ENCODE data around the gene GCGR.
A peak's percentile ranks its signal among the peaks of the same experiment; 100 is the strongest.
"Not testable (repeated sequence)": the region's sequence is repeated elsewhere in the genome, so short reads cannot be mapped to it uniquely, and the experiment has no call there.

GCGR gene

GRCh38 chr17:81832608-81833159 lies 28.7 kb downstream of the GCGR start:
- no peak for DNase-seq (ENCODE audit: low read depth)

- peak; percentile 94 for DNase-seq (ENCODE audit: low read depth)
These were observed 29.4 kb downstream of the GCGR start, which contains the start of gene MCRIP1 for GRCh38 chr17:81833160-81833920. MCRIP1 (minus strand) TSS chr17:81833291; CDS start chr17:81824506, 8,785 bp downstream.

GRCh38 chr17:81833921-81834830 lies 30.2 kb downstream of the GCGR start:
- DNase-seq (ENCODE audit: low read depth) = no peak

- DNase-seq (ENCODE audit: low read depth) = no peak
These were observed 30.9 kb downstream of the GCGR start, which contains the start of gene PPP1R27 for GRCh38 chr17:81834831-81835267. PPP1R27 (minus strand) TSS chr17:81835050; CDS start chr17:81834953, 97 bp downstream.

GRCh38 chr17:81837641-81838040 lies 33.7 kb downstream of the GCGR start:
- no peak for DNase-seq (ENCODE audit: low read depth)

GRCh38 chr17:81838753-81839255 lies 34.9 kb downstream of the GCGR start:
- DNase-seq (ENCODE audit: low read depth) = no peak

- DNase-seq (ENCODE audit: low read depth) = no peak
These were observed 35.4 kb downstream of the GCGR start for GRCh38 chr17:81839301-81839700.

GRCh38 chr17:81840059-81840458 lies 36.1 kb downstream of the GCGR start:
- not testable (repeated sequence) for DNase-seq (ENCODE audit: low read depth)

GRCh38 chr17:81840826-81841778 lies 37.2 kb downstream of the GCGR start:
- DNase-seq (ENCODE audit: low read depth) = no peak

- DNase-seq (ENCODE audit: low read depth) = no peak
These were observed 37.9 kb downstream of the GCGR start for GRCh38 chr17:81841866-81842265.

GRCh38 chr17:81842378-81842724 lies 38.4 kb downstream of the GCGR start:
- no peak for DNase-seq (ENCODE audit: low read depth)

- no peak for DNase-seq (ENCODE audit: low read depth)
These were observed 39.0 kb downstream of the GCGR start for GRCh38 chr17:81842725-81843504.

- no peak for DNase-seq (ENCODE audit: low read depth)
These were observed 39.9 kb downstream of the GCGR start for GRCh38 chr17:81843713-81844326.

GRCh38 chr17:81844327-81844851 lies 40.4 kb downstream of the GCGR start:
- no peak for DNase-seq (ENCODE audit: low read depth)

GRCh38 chr17:81844887-81845286 lies 40.9 kb downstream of the GCGR start:
- DNase-seq (ENCODE audit: low read depth) = no peak

- DNase-seq (ENCODE audit: low read depth) = no peak
These were observed 41.4 kb downstream of the GCGR start for GRCh38 chr17:81845361-81845760.

GRCh38 chr17:81845881-81846742 lies 42.2 kb downstream of the GCGR start:
- no peak for DNase-seq (ENCODE audit: low read depth)

Measured in activated T-helper 1 cell treated with Interleukin-2 at 50 U/mL for 16 hours (primary cell).